DMS53 treated with DMSO at 0.1 percent for 48 hours (cell line): ENCODE data around the gene ARIH1.

Source experiments
- DNase-seq: peaks from one replicate; lab custom pipeline; 2025; ENCODE audit not compliant: unreplicated experiment; lab: John Stamatoyannopoulos, UW

ARIH1 gene

GRCh38 chr15:72538931-72539330, 64.8 kb downstream of the ARIH1 start:
- DNase-seq, result no peak

- DNase-seq, result no peak
Observed at GRCh38 chr15:72540606-72541237, 66.6 kb downstream of the ARIH1 start.

- DNase-seq, result no peak
Observed at GRCh38 chr15:72541674-72542073, 67.5 kb downstream of the ARIH1 start.

GRCh38 chr15:72545156-72545555, 71.0 kb downstream of the ARIH1 start:
- no peak for DNase-seq

DNA sequence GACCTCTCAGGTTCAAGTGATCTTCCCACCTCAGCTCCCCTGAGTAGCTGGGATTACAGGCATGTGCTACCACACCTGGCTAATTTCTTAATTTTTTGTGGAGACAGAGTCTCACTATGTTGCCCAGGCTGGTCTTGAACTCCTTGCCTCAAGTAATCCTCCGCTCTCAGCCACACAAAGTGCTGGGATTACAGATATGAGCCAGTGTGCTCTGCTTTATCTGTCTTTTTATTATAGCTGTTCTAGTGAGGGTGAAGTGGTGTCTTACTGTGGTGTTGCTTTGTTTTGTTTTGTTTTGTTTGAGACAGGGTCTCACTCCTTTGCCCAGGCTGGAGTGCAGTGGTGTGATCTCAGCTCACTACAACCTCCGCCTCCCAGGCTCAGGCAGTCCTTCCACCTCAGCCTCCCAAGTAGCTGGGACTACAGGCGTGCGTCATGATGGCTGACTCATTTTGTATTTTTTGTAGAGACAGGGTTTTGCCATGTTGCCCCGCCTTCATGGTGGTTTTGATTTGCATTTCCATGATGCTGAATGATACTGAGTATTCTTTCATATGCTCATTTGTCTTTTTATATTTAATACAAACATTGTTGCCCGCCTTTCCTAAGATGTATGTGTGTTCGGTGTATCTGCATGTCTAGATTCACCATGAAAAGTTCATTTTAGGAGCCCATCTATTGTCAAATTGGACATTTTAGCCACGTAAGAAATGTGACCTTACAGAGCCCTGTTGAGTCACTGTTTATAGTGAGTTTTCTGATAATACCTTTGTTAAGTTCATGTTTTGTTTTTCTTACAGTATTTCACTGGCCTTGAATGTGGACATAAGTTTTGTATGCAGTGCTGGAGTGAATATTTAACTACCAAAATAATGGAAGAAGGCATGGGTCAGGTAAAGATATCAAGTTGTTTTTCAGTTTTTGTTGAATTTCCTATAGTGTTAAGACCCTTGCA, 80.6 kb downstream of the ARIH1 start:
- DNase-seq, result no peak

GRCh38 chr15:72559781-72560180, 85.7 kb downstream of the ARIH1 start:
- no peak for DNase-seq

GRCh38 chr15:72560458-72560857, 86.3 kb downstream of the ARIH1 start:
- no peak for DNase-seq

- no peak for DNase-seq
Observed at GRCh38 chr15:72562386-72562785, 88.3 kb downstream of the ARIH1 start.

DNA sequence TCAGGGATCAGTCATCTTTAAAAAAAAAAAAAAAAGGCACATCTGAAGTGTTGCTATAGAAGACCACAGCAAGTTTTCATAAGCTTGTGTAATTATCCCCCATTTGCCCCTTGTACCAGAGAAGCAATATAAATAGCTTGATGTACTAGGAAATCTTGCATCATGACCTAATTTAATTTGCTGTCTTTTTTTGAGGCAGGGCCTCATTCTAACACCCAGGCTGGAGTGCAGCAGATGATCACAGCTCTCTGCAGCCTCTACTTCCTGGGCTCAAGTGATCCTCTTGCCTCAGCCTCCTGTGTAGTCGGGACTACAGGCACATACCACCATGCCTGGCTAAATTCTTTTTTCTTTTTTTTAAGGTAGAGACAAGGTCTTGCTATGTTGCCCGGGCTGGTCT, 88.7 kb downstream of the ARIH1 start:
- no peak for DNase-seq

GRCh38 chr15:72564091-72564490, 90.0 kb downstream of the ARIH1 start:
- DNase-seq, result no peak

- DNase-seq, result no peak
Observed at GRCh38 chr15:72566973-72567372, 92.8 kb downstream of the ARIH1 start.

GRCh38 chr15:72570059-72570458, 95.9 kb downstream of the ARIH1 start:
- DNase-seq, result no peak

DNA sequence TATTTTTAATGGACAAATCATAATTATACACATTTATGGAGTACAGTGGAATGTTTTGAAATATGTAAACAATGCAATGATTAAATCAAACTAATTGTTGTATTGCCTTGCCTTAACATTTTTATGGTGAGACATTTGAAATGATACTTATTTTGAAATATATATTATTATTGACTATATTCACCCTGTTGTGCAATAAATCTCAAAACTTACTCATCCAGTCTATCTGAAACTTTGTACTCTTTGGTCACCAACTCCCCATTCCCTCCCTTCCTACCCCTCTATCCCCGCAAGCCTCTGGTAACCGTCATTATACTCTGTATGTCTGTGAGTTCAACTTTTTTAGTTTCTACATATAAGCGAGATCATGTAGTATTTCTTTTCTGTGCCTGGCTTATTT, 105.7 kb downstream of the ARIH1 start:
- DNase-seq, result no peak

- DNase-seq, result no peak
Observed at GRCh38 chr15:72584006-72584405, 109.9 kb downstream of the ARIH1 start.

DNA sequence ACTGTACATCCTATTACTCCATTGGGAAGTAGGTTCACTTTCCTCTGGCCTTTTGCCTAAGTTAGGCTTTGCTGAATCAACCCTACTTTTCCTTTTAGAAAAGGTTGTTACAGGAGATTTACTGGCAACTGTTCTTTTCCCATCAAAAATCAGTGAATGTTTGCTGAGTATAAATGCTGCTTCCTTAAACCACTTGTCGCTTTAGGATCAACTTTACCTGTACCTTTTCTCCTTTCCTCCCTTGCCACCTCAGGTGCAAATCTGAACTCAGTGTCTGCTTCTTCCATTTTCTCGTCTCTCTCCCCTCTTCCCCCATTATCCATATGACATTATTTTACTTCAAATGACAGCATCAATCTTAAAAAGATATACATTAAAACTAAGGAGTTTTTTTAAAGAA, 110.9 kb downstream of the ARIH1 start:
- DNase-seq, result no peak

DNA sequence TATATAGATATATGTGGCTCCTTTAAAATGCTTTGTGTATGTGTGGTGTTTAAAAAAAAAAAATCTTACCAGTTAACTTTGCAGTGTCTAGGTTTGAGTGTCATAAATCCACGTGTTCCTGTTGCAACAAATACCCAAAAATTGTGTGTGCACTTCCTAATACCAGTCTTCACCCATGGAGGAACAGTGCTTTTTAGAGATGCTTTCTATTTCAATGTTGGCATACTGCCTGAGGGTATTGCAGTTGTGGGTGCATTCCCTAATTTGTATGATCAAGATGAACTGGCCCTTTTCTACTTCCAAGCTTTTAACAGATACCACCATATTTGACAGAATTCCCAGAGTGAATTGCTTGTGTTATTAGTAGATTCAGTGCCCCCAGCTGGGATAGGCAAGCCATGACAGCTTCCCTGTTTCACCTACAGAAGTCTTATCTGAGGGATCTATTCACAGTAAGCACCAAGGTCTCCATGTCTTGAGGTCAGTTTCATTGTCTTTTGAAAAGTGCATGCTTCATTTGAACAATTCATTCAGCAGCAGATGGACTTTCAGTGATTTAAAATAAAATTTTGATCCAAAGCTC, 111.4 kb downstream of the ARIH1 start:
- no peak for DNase-seq

DNA sequence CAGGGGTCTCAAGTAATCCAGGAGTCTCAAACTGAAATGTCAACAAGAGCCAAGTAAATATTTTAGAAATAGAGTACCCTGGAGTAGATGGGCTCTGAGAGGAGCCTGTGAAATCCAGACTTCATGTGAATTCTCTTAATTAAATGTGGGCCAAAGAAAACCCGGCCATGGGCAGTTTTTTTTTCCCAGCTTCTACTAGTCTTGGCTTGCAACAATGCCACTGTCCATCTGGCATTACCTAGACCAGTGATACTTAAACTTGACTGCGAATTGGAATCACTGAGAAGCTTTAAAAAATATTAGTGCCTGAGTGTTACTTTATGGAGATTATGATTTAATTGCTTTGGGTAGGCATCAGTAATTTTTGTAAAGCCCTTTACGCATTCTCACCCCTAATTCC, 114.0 kb downstream of the ARIH1 start:
- DNase-seq, result no peak

GRCh38 chr15:72590427-72590826, 116.3 kb downstream of the ARIH1 start:
- DNase-seq, result no peak

GRCh38 chr15:72591361-72591760, 117.2 kb downstream of the ARIH1 start:
- DNase-seq, result no peak

DNA sequence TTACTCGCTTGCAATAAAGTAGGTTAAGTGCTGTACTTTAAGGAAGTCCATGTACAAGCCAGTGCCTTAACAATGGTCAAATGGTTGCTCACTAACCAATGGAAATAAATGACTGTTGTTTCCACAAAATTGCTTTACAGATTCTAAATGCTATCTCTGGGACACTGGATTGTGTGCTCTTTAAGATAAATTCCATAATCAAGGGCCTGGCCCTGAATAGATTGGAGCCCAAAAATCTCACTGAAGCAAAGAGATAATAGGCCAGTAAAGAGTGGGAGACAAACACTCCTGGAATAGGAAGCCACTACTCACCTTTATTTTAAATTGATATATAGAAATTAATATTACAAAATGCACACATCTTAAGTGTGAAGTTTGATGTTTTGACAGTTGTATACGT, 118.0 kb downstream of the ARIH1 start:
- no peak for DNase-seq

DNA sequence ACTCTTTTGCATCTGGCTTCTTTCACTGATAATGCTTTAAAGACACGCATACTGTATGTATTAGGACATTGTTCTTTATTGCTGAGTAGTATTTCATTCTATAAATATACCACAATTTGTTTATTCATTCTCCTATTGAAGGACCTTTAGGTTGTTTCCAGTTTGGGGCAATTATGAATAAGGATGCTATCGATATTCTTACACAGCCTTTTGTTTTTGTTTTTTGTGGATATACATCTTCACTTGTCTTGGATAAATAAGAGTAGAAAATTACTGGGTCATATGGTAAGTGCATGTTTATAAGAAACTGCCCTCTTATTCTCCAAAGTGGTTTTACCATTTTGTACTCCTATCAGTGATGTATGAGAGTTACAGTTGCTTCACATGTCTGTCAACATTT, 118.5 kb downstream of the ARIH1 start:
- DNase-seq, result no peak

DNA sequence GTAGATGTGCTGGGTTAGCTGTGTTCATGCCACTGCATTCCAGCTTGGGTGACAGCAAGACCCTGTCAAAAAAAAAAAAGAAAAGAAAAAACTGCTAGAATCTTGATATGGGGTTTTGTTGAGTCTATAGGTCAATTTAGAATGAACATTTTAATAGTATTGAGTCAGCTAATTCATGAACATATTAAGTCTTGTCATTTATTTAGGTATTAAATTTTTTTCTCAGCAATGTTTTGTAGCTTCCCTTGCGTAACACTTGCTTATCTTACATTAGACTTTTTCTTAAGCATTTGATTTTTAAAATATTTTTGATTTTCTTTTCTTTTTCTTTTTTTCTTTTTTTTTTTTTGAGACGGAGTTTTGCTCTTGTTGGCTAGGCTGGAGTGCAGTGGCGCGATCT, 119.7 kb downstream of the ARIH1 start:
- DNase-seq, result no peak
